Loucy (cell line): ENCODE results near the gene PRKX.
"Not testable (repeated sequence)": the region's sequence is repeated elsewhere in the genome, so short reads cannot be mapped to it uniquely, and the experiment has no call there.

Source experiments
- H2AFZ ChIP-seq: fragments of 200-600 bp; sonication (generic); 2 replicates; pipeline ENCODE4 v1.6.0; 2016; ENCODE audit warnings: antibody characterized with exemption, mild to moderate bottlenecking, low read length, moderate library complexity
- H3F3A ChIP-seq: fragments of 200-600 bp; 2 replicates; pipeline ENCODE4 v1.6.0; 2016; ENCODE audit warnings: antibody characterized with exemption, low read depth, mild to moderate bottlenecking
- H3K27me3 ChIP-seq: fragments of 200-600 bp; sonication (generic); 2 replicates; pipeline ENCODE4 v1.6.1; 2014; ENCODE audit warnings: low read length, mild to moderate bottlenecking; ENCODE audit not compliant: insufficient read depth, poor library complexity, severe bottlenecking
- H3K36me3 ChIP-seq: fragments of 200-600 bp; sonication (generic); 2 replicates; pipeline ENCODE4 v1.6.1; 2016; ENCODE audit warnings: low read length; ENCODE audit not compliant: insufficient read depth
- H3K4me1 ChIP-seq: fragments of 200-600 bp; sonication (generic); 2 replicates; pipeline ENCODE4 v1.5.1; 2014; ENCODE audit warnings: low read length, mild to moderate bottlenecking; ENCODE audit not compliant: insufficient read depth, poor library complexity, severe bottlenecking
- H3K4me2 ChIP-seq: fragments of 200-600 bp; sonication (generic); 2 replicates; pipeline ENCODE4 v1.6.0; 2014; ENCODE audit warnings: antibody characterized with exemption, low read length, low read depth, mild to moderate bottlenecking; ENCODE audit not compliant: poor library complexity, severe bottlenecking
- H3K4me3 ChIP-seq: fragments of 200-600 bp; sonication (generic); 2 replicates; pipeline ENCODE4 v1.5.1; 2014; ENCODE audit warnings: low read length, mild to moderate bottlenecking, mixed read lengths; ENCODE audit not compliant: poor library complexity, severe bottlenecking
- H3K79me2 ChIP-seq: fragments of 200-600 bp; sonication (generic); 2 replicates; pipeline ENCODE4 v1.6.1; 2014; ENCODE audit warnings: low read length; ENCODE audit not compliant: insufficient read depth
- H3K9ac ChIP-seq: fragments of 200-600 bp; sonication (generic); 2 replicates; pipeline ENCODE4 v1.6.0; 2014; ENCODE audit warnings: mild to moderate bottlenecking, low read depth, low read length, moderate library complexity; ENCODE audit not compliant: poor library complexity, severe bottlenecking
- H3K9me2 ChIP-seq: fragments of 200-600 bp; sonication (generic); replicated peaks from 2 replicates; pipeline ENCODE4 v1.6.1; 2016; ENCODE audit warnings: low read depth, low read length, mixed read lengths
- H3K9me3 ChIP-seq: fragments of 200-600 bp; sonication (generic); 2 replicates; pipeline ENCODE4 v1.6.1; 2014; ENCODE audit warnings: mild to moderate bottlenecking, antibody characterized with exemption, low read length, low read depth; ENCODE audit not compliant: insufficient read depth
- H4K20me1 ChIP-seq: fragments of 200-600 bp; sonication (generic); 2 replicates; pipeline ENCODE4 v1.6.0; 2014; ENCODE audit warnings: antibody characterized with exemption, low read length, mild to moderate bottlenecking; ENCODE audit not compliant: insufficient read depth, poor library complexity, severe bottlenecking
- CTCF ChIP-seq: fragments of 200-600 bp; sonication (generic); conservative IDR thresholded peaks from 2 replicates; pipeline ENCODE4 v1.5.1; 2014; ENCODE audit warnings: mild to moderate bottlenecking, antibody characterized with exemption, low read length
- EZH2phosphoT487 ChIP-seq: fragments of 200-600 bp; IDR thresholded peaks from 2 replicates; pipeline ENCODE4 v1.6.1; 2018; ENCODE audit warnings: antibody characterized with exemption, mild to moderate bottlenecking, moderate library complexity, borderline replicate concordance

Gene PRKX

GRCh38 chrX:3627594-3627993 is 85.9 kb downstream of the PRKX start:
- Histone ChIP-seq H3K4me3 (no peak overlapping the region), H3F3A (no peaks in the 10 kb centered on the region), H3K4me2 (no peak overlapping the region), H3K27me3 (no peaks in the 10 kb centered on the region), H3K9me3 (no peaks in the 10 kb centered on the region), H3K9ac (no peak overlapping the region), H3K9me2 (no peaks in the 10 kb centered on the region), H3K36me3 (peaks cover 5% of the 10 kb centered on the region; the same call in 1 of the 2 replicates), H4K20me1 (no peaks in the 10 kb centered on the region), H2AFZ (no peak overlapping the region), H3K4me1 (no peaks in the 10 kb centered on the region), H3K79me2 (no peaks in the 10 kb centered on the region)
- no peak for TF ChIP-seq EZH2phosphoT487
- no peak for TF ChIP-seq CTCF

- Histone ChIP-seq H3K9me3 (no peaks in the 10 kb centered on the region), H3K9ac (no peak overlapping the region), H3K9me2 (no peaks in the 10 kb centered on the region), H2AFZ (no peak overlapping the region), H3K4me2 (no peak overlapping the region), H3K27me3 (no peaks in the 10 kb centered on the region), H3K36me3 (peaks cover 13% of the 10 kb centered on the region; the same call in 1 of the 2 replicates), H3F3A (no peaks in the 10 kb centered on the region), H3K4me1 (no peaks in the 10 kb centered on the region), H3K79me2 (no peaks in the 10 kb centered on the region), H3K4me3 (no peak overlapping the region), H4K20me1 (no peaks in the 10 kb centered on the region)
- TF ChIP-seq CTCF = no peak
- TF ChIP-seq EZH2phosphoT487 = no peak
Observed at GRCh38 chrX:3621414-3621813, 92.0 kb downstream of the PRKX start.

GRCh38 chrX:3611744-3612143 is 101.7 kb downstream of the PRKX start:
- H3K4me1 ChIP-seq, H4K20me1 ChIP-seq, H3K27me3 ChIP-seq, H3K9me3 ChIP-seq, H3F3A ChIP-seq, H3K9ac ChIP-seq, H3K4me3 ChIP-seq, H3K36me3 ChIP-seq, H3K4me2 ChIP-seq, H3K9me2 ChIP-seq, H2AFZ ChIP-seq, H3K79me2 ChIP-seq: not testable (repeated sequence)

- Histone ChIP-seq H3K9me3 (no peaks in the 10 kb centered on the region), H3K9me2 (no peaks in the 10 kb centered on the region), H4K20me1 (no peaks in the 10 kb centered on the region), H3F3A (no peaks in the 10 kb centered on the region), H3K9ac (no peak overlapping the region), H3K4me3 (no peak overlapping the region), H3K79me2 (no peaks in the 10 kb centered on the region), H3K36me3 (no peaks in the 10 kb centered on the region), H3K4me2 (no peak overlapping the region), H2AFZ (no peak overlapping the region), H3K27me3 (no peaks in the 10 kb centered on the region), H3K4me1 (no peaks in the 10 kb centered on the region)
- TF ChIP-seq EZH2phosphoT487 (no peak), CTCF (no peak)
Observed at GRCh38 chrX:3609810-3610209, 103.6 kb downstream of the PRKX start.
